ENCODE measurements around the gene SC5D. TPM values are rescaled to one million over a fixed set of nuclear protein-coding genes. Genes with fewer than 3 reads are reported as not detected.

SC5D gene
- total RNA-seq, 1 experiment from 2014 or later: 126 TPM

GRCh38 chr11:121257976-121258375 lies 34.6 kb upstream of the SC5D start:
- TF ChIP-seq, protein P1, sequence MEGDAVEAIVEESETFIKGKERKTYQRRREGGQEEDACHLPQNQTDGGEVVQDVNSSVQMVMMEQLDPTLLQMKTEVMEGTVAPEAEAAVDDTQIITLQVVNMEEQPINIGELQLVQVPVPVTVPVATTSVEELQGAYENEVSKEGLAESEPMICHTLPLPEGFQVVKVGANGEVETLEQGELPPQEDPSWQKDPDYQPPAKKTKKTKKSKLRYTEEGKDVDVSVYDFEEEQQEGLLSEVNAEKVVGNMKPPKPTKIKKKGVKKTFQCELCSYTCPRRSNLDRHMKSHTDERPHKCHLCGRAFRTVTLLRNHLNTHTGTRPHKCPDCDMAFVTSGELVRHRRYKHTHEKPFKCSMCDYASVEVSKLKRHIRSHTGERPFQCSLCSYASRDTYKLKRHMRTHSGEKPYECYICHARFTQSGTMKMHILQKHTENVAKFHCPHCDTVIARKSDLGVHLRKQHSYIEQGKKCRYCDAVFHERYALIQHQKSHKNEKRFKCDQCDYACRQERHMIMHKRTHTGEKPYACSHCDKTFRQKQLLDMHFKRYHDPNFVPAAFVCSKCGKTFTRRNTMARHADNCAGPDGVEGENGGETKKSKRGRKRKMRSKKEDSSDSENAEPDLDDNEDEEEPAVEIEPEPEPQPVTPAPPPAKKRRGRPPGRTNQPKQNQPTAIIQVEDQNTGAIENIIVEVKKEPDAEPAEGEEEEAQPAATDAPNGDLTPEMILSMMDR (IDR thresholded peaks at IDR 0.05; ENCODE audit: insufficient read depth in 1 of 2, low read depth in 1 of 2, low read length in 1 of 2, severe bottlenecking in 1 of 2, unreplicated experiment in 1 of 2): no peak
- intact Hi-C loops (cut with micrococcal nuclease; ENCODE audit: unreplicated experiment): loop anchor here (1.0 to 5.0 kb wide), 4 partner anchors 11 to 194 kb away; partner anchors contain the start of genes SC5D, SORL1 and SORL1-AS1
- ChIA-PET CTCF (interaction anchor here (1.5 kb wide), 1 partner anchor 35 kb away, joined by 3 read pairs; the partner anchor contains the start of gene SC5D), POLR2A (no interaction called here)
- BruUV-seq (replicated peaks): no TSS peak
- Mint-ChIP-seq H3K27ac (ENCODE audit: unreplicated experiment) (peak overlapping the region; percentile 20), H3K4me3 (ENCODE audit: unreplicated experiment) (peak overlapping the region; percentile 4), H3K36me3 (ENCODE audit: insufficient read depth, unreplicated experiment) (no peaks in the 10 kb centered on the region), H3K9me3 (ENCODE audit: unreplicated experiment) (peaks cover 38% of the 10 kb centered on the region), H3K4me1 (ENCODE audit: low read depth, unreplicated experiment) (peaks cover 18% of the 10 kb centered on the region), H3K27me3 (ENCODE audit: insufficient read depth, unreplicated experiment) (no peaks in the 10 kb centered on the region)
- Histone ChIP-seq H3K4me1 (peaks cover 21% of the 10 kb centered on the region), H3K9me3 (no peaks in the 10 kb centered on the region; the same call in 1 of the 2 replicates), H3K4me3 (ENCODE audit: low read depth, low read length) (no peak overlapping the region), H3K36me3 (ENCODE audit: control insufficient read depth, insufficient read depth, low read length) (no peaks in the 10 kb centered on the region), H3K27me3 (replicated peaks; ENCODE audit: control insufficient read depth, insufficient read depth, low read length) (no peaks in the 10 kb centered on the region)
- peak in 1 of 2 experiments; percentile 65 for DNase-seq

GRCh38 chr11:121265586-121265985 lies 27.0 kb upstream of the SC5D start:
- TF ChIP-seq, protein P1 (IDR thresholded peaks at IDR 0.05; ENCODE audit: insufficient read depth in 1 of 2, low read depth in 1 of 2, low read length in 1 of 2, severe bottlenecking in 1 of 2, unreplicated experiment in 1 of 2): no peak
- DNase-seq: no peak
- BruUV-seq (replicated peaks): no TSS peak
- H3K27ac Mint-ChIP-seq (ENCODE audit: unreplicated experiment): no peak overlapping the region
- ChIA-PET POLR2A (no interaction called here), CTCF (no interaction called here)
- no peak overlapping the region for H3K4me3 Mint-ChIP-seq (ENCODE audit: unreplicated experiment)
- H3K4me1 Mint-ChIP-seq (ENCODE audit: low read depth, unreplicated experiment): peaks cover 26% of the 10 kb centered on the region
- intact Hi-C loops (cut with micrococcal nuclease; ENCODE audit: unreplicated experiment): no loop called here
- no peaks in the 10 kb centered on the region for H3K36me3 Mint-ChIP-seq (ENCODE audit: insufficient read depth, unreplicated experiment)
- H3K9me3 ChIP-seq: no peaks in the 10 kb centered on the region
- H3K36me3 ChIP-seq (ENCODE audit: control insufficient read depth, insufficient read depth, low read length): no peaks in the 10 kb centered on the region
- H3K4me1 ChIP-seq: peaks cover 22% of the 10 kb centered on the region
- peaks cover 31% of the 10 kb centered on the region for H3K9me3 Mint-ChIP-seq (ENCODE audit: unreplicated experiment)
- H3K27me3 ChIP-seq (replicated peaks; ENCODE audit: control insufficient read depth, insufficient read depth, low read length): no peaks in the 10 kb centered on the region
- no peaks in the 10 kb centered on the region for H3K27me3 Mint-ChIP-seq (ENCODE audit: insufficient read depth, unreplicated experiment)
- H3K4me3 ChIP-seq (ENCODE audit: low read depth, low read length): no peak overlapping the region

GRCh38 chr11:121268581-121268980 lies 24.0 kb upstream of the SC5D start:
- H3K27me3 Mint-ChIP-seq (ENCODE audit: insufficient read depth, unreplicated experiment): no peaks in the 10 kb centered on the region
- H3K36me3 ChIP-seq (ENCODE audit: control insufficient read depth, insufficient read depth, low read length): no peaks in the 10 kb centered on the region

More at GRCh38 chr11:121268581-121268980, 24.0 kb upstream of the SC5D start:
- H3K4me3 Mint-ChIP-seq (ENCODE audit: unreplicated experiment): no peak overlapping the region
- H3K27ac Mint-ChIP-seq (ENCODE audit: unreplicated experiment): no peak overlapping the region
- intact Hi-C loops (cut with micrococcal nuclease; ENCODE audit: unreplicated experiment): loop anchor here (1.0 kb wide), 1 partner anchor 13 kb away; no protein-coding TSS in a partner anchor
- Histone ChIP-seq H3K4me3 (ENCODE audit: low read depth, low read length) (no peak overlapping the region), H3K27me3 (replicated peaks; ENCODE audit: control insufficient read depth, insufficient read depth, low read length) (no peaks in the 10 kb centered on the region), H3K9me3 (no peaks in the 10 kb centered on the region), H3K4me1 (peaks cover 22% of the 10 kb centered on the region)
- TF ChIP-seq, protein P1 (IDR thresholded peaks at IDR 0.05; ENCODE audit: insufficient read depth in 1 of 2, low read depth in 1 of 2, low read length in 1 of 2, severe bottlenecking in 1 of 2, unreplicated experiment in 1 of 2): no peak
- no peaks in the 10 kb centered on the region for H3K36me3 Mint-ChIP-seq (ENCODE audit: insufficient read depth, unreplicated experiment)
- POLR2A ChIA-PET: interaction anchor here (0.8 kb wide), 1 partner anchor 24 kb away, joined by 3 read pairs; the partner anchor contains the start of gene SC5D
- H3K9me3 Mint-ChIP-seq (ENCODE audit: unreplicated experiment): peaks cover 15% of the 10 kb centered on the region
- no peak for DNase-seq
- CTCF ChIA-PET: interaction anchor here (1.3 kb wide), 1 partner anchor 13 kb away, joined by 3 read pairs; no protein-coding TSS in a partner anchor
- H3K4me1 Mint-ChIP-seq (ENCODE audit: low read depth, unreplicated experiment): peaks cover 40% of the 10 kb centered on the region
- BruUV-seq (replicated peaks): no TSS peak
